NT2/D1 (cell line): ENCODE results near the gene PLEKHB2.

Experiments
- YY1 ChIP-seq: IDR thresholded peaks from 2 replicates; pipeline ENCODE4 v1.6.1; 2011; ENCODE audit not compliant: insufficient read length, insufficient read depth
- ZNF274 ChIP-seq: IDR thresholded peaks from 2 replicates; pipeline ENCODE4 v1.6.1; 2011; ENCODE audit warnings: mild to moderate bottlenecking, low read depth, low read length

GRCh38 chr2:131058214-131058843, 46.8 kb upstream of the PLEKHB2 start:
- TF ChIP-seq YY1 (no peak), ZNF274 (no peak)
